Measurements from ENCODE around the gene ATRIP.

The ATRIP gene

DNA sequence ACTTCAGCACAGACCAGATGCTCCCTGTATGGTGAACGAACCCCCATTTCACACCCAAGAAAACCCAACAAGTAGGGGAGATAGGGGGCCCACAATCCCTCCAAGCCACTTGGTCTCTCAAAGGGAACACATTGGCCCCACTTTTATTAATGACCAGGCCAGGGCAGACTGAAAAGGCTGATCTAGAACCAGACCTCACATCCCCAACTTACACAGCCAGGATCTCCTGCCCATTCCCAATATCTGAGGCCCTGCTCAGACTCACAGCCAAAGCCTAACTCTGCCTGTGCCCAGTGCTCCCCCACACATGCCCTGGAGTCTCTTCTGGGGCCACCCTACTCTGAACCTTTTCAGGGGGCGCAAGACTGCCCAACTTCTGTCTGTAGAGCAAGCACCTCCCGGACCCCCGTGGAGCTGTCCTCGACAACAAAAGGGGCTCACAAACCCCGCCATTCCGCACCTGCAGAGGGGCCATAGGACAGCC is 18.4 kb upstream of the ATRIP start:
- Histone ChIP-seq H3K9me3 (replicated peaks; ENCODE audit: insufficient read depth, low read length) (no peaks in the 10 kb centered on the region), H4K20me1 (ENCODE audit: insufficient read depth, low read length) (no peaks in the 10 kb centered on the region), H3K9ac (ENCODE audit: low read length) (no peak overlapping the region), H3K27ac (ENCODE audit: low read length) (no peak overlapping the region), H3K36me3 (replicated peaks; ENCODE audit: insufficient read depth, low read length) (no peaks in the 10 kb centered on the region), H3K4me3 (ENCODE audit: low read length) (no peak overlapping the region), H3K9me2 (replicated peaks; ENCODE audit: insufficient read depth, low read length) (no peaks in the 10 kb centered on the region), H2AFZ (ENCODE audit: low read length) (no peak overlapping the region), H3K79me2 (ENCODE audit: low read length) (no peaks in the 10 kb centered on the region), H3K4me1 (ENCODE audit: low read length) (no peaks in the 10 kb centered on the region), H3F3A (ENCODE audit: insufficient read depth, low read length) (peaks cover 6% of the 10 kb centered on the region), H3K27me3 (replicated peaks; ENCODE audit: insufficient read depth, low read length) (peaks cover 34% of the 10 kb centered on the region), H3K4me2 (ENCODE audit: low read depth, low read length) (no peak overlapping the region)
- no peak for DNase-seq
- no peak for TF ChIP-seq EZH2phosphoT487 (IDR thresholded peaks at IDR 0.05; ENCODE audit: low read length)
- TF ChIP-seq EZH2 (optimal IDR thresholded peaks at IDR 0.05; ENCODE audit: low read depth, low read length) = no peak
- TF ChIP-seq, protein P1, sequence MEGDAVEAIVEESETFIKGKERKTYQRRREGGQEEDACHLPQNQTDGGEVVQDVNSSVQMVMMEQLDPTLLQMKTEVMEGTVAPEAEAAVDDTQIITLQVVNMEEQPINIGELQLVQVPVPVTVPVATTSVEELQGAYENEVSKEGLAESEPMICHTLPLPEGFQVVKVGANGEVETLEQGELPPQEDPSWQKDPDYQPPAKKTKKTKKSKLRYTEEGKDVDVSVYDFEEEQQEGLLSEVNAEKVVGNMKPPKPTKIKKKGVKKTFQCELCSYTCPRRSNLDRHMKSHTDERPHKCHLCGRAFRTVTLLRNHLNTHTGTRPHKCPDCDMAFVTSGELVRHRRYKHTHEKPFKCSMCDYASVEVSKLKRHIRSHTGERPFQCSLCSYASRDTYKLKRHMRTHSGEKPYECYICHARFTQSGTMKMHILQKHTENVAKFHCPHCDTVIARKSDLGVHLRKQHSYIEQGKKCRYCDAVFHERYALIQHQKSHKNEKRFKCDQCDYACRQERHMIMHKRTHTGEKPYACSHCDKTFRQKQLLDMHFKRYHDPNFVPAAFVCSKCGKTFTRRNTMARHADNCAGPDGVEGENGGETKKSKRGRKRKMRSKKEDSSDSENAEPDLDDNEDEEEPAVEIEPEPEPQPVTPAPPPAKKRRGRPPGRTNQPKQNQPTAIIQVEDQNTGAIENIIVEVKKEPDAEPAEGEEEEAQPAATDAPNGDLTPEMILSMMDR (IDR thresholded peaks at IDR 0.05; ENCODE audit: low read length) = no peak

DNA sequence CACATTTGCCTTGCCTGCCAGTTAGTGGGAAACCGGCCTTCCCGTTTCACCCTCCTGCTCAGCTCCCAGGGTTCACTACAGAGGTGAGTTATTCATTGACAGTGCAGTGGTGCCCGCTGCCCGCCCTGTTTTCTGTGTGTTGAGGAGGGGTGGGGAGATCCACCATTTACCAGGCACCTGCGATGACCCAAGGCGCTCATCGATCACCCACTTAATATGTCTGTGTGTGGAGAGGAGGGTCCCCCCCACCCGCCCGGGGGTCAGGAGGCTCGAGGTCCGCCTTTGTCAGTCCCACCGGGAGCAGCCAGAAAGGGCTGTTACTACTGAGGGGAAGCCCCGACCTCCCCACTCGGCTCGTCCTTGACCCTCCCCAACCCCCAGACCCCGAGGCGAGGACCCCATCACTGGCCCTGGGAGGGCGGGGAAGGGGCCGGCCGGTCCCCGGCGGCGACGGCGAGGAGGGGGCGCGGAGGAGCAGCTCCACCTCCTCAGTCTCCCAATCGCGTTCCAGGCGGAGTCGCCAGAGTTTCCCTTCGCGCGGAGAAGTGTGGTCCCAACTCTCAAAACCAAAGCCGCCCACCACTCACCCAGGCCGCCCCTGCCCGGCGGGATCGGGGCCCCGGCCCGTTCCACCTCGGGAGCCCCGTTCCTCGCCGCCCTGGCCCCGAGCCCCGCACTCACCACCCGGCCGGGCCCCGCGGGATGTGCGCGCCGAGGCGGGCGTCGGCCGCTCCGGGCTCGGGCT is 17.8 kb upstream of the ATRIP start:
- Histone ChIP-seq H3K27ac (ENCODE audit: low read length) (no peak overlapping the region), H3K4me3 (ENCODE audit: low read length) (peak overlapping the region; percentile 55), H3K27me3 (replicated peaks; ENCODE audit: insufficient read depth, low read length) (peaks cover 28% of the 10 kb centered on the region), H3K36me3 (replicated peaks; ENCODE audit: insufficient read depth, low read length) (no peaks in the 10 kb centered on the region), H3K9me2 (replicated peaks; ENCODE audit: insufficient read depth, low read length) (no peaks in the 10 kb centered on the region), H3K4me2 (ENCODE audit: low read depth, low read length) (peak overlapping the region; percentile 70), H3K9me3 (replicated peaks; ENCODE audit: insufficient read depth, low read length) (no peaks in the 10 kb centered on the region), H3K9ac (ENCODE audit: low read length) (no peak overlapping the region), H4K20me1 (ENCODE audit: insufficient read depth, low read length) (no peaks in the 10 kb centered on the region), H2AFZ (ENCODE audit: low read length) (peak overlapping the region; percentile 51; the same call in 1 of the 2 replicates), H3K4me1 (ENCODE audit: low read length) (no peaks in the 10 kb centered on the region), H3K79me2 (ENCODE audit: low read length) (no peaks in the 10 kb centered on the region), H3F3A (ENCODE audit: insufficient read depth, low read length) (peaks cover 6% of the 10 kb centered on the region)
- TF ChIP-seq EZH2phosphoT487 (IDR thresholded peaks at IDR 0.05; ENCODE audit: low read length) = no peak
- TF ChIP-seq, protein P1 (IDR thresholded peaks at IDR 0.05; ENCODE audit: low read length) = no peak
- TF ChIP-seq EZH2 (optimal IDR thresholded peaks at IDR 0.05; ENCODE audit: low read depth, low read length) = no peak
- no peak for DNase-seq

DNA sequence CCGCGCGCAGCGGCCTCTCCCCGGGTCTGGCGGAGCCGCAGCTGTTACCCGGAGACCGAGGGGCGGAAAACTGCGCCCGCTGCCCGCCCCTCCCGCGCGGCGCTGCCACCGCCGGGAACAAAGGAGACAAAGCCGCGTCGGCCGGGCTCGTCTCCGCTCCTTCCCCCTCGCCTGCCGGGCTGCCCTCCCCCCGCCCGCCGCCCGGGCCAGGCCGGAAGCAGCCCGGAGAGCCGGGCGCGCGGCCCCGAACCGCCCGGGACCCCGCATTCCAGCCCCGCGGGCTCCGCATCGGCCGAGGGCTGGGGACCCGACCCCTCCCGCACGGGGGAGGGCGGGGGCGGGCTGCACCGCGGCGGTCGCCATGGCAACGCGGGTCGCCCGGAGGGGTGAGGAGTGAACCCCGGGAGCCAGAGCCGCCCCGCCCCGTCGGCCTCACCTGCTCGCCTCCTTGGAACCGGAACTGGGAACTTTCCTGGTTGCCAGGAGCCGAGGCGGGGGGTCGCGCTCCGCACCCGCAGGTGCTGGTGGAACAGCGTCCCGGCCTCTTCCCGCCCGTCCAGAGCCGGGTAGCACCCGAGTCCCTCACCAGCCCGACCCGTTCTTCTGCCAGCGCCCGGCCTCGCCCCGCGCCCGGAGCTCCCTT is 17.1 kb upstream of the ATRIP start:
- H3K36me3 ChIP-seq (replicated peaks; ENCODE audit: insufficient read depth, low read length) = no peaks in the 10 kb centered on the region
- 0 out of 2 replicates have a peak overlapping the region, but pooled peaks have one; percentile 51 for H2AFZ ChIP-seq (ENCODE audit: low read length)
- DNase-seq = peak; percentile 34
- peaks cover 21% of the 10 kb centered on the region for H3K27me3 ChIP-seq (replicated peaks; ENCODE audit: insufficient read depth, low read length)
- no peaks in the 10 kb centered on the region for H3K4me1 ChIP-seq (ENCODE audit: low read length)
- no peaks in the 10 kb centered on the region for H3K79me2 ChIP-seq (ENCODE audit: low read length)
- H3F3A ChIP-seq (ENCODE audit: insufficient read depth, low read length) = peaks cover 6% of the 10 kb centered on the region
- H4K20me1 ChIP-seq (ENCODE audit: insufficient read depth, low read length) = no peaks in the 10 kb centered on the region
- H3K4me2 ChIP-seq (ENCODE audit: low read depth, low read length) = peak overlapping the region; percentile 85
- no peaks in the 10 kb centered on the region for H3K9me2 ChIP-seq (replicated peaks; ENCODE audit: insufficient read depth, low read length)
- H3K9ac ChIP-seq (ENCODE audit: low read length) = no peak overlapping the region
- no peak for TF ChIP-seq EZH2 (optimal IDR thresholded peaks at IDR 0.05; ENCODE audit: low read depth, low read length)
- no peak for TF ChIP-seq EZH2phosphoT487 (IDR thresholded peaks at IDR 0.05; ENCODE audit: low read length)
- TF ChIP-seq, protein P1 (IDR thresholded peaks at IDR 0.05; ENCODE audit: low read length) = no peak
- H3K27ac ChIP-seq (ENCODE audit: low read length) = no peak overlapping the region
- no peaks in the 10 kb centered on the region for H3K9me3 ChIP-seq (replicated peaks; ENCODE audit: insufficient read depth, low read length)
- H3K4me3 ChIP-seq (ENCODE audit: low read length) = peak overlapping the region; percentile 67

Measured in MM.1S (cell line).